NCI-H748 (cell line): ENCODE results near the gene MUC13.
"Not testable (repeated sequence)": the region's sequence is repeated elsewhere in the genome, so short reads cannot be mapped to it uniquely, and the experiment has no call there.

Source experiments
- DNase-seq: peaks from one replicate; lab custom pipeline; 2025; ENCODE audit not compliant: unreplicated experiment; lab: John Stamatoyannopoulos, UW

The MUC13 gene

GRCh38 chr3:124934577-124934976 lies at the start of gene MUC13:
TSS of gene MUC13 (minus strand) at chr3:124934751. CDS start at chr3:124934712, 39 bp downstream.
- no peak for DNase-seq

- no peak for DNase-seq
Observed at GRCh38 chr3:124982855-124983254, 48.3 kb upstream of the MUC13 start.

GRCh38 chr3:124981472-124981871 lies 46.9 kb upstream of the MUC13 start:
- no peak for DNase-seq

- DNase-seq: no peak
Observed at GRCh38 chr3:124978627-124979026, 44.1 kb upstream of the MUC13 start.

GRCh38 chr3:124976383-124976782 lies 41.8 kb upstream of the MUC13 start:
- DNase-seq: peak; percentile 44

GRCh38 chr3:124974691-124975090 lies 40.1 kb upstream of the MUC13 start:
- no peak for DNase-seq

GRCh38 chr3:124973290-124973689 lies 38.7 kb upstream of the MUC13 start:
- no peak for DNase-seq

GRCh38 chr3:124972457-124972856 lies 37.9 kb upstream of the MUC13 start:
- DNase-seq: peak; percentile 33

GRCh38 chr3:124969963-124970722 lies 35.6 kb upstream of the MUC13 start:
- DNase-seq: no peak

- DNase-seq: no peak
Observed at GRCh38 chr3:124969190-124969589, 34.6 kb upstream of the MUC13 start.

GRCh38 chr3:124967964-124968363 lies 33.4 kb upstream of the MUC13 start:
- DNase-seq: no peak

- no peak for DNase-seq
Observed at GRCh38 chr3:124966521-124967445, 32.2 kb upstream of the MUC13 start.

GRCh38 chr3:124965413-124965812 lies 30.9 kb upstream of the MUC13 start:
- DNase-seq: peak; percentile 74

- no peak for DNase-seq
Observed at GRCh38 chr3:124964387-124964786, 29.8 kb upstream of the MUC13 start.

GRCh38 chr3:124963755-124964154 lies 29.2 kb upstream of the MUC13 start:
- no peak for DNase-seq

GRCh38 chr3:124962403-124962940 lies 27.9 kb upstream of the MUC13 start:
- no peak for DNase-seq

- DNase-seq: no peak
Observed at GRCh38 chr3:124960698-124961097, 26.1 kb upstream of the MUC13 start.

GRCh38 chr3:124960105-124960504 lies 25.6 kb upstream of the MUC13 start:
- DNase-seq: no peak

GRCh38 chr3:124957951-124958350 lies 23.4 kb upstream of the MUC13 start:
- not testable (repeated sequence) for DNase-seq

GRCh38 chr3:124952282-124952855 lies 17.8 kb upstream of the MUC13 start:
- DNase-seq: peak; percentile 65

GRCh38 chr3:124951511-124952281 lies 17.1 kb upstream of the MUC13 start:
- peak; percentile 57 for DNase-seq
